ENCODE results near the gene SMARCA1.

- TF ChIP-seq CTCF (conservative IDR thresholded peaks at IDR 0.05; ENCODE audit: low read length) (no peak), EZH2phosphoT487 (IDR thresholded peaks at IDR 0.05; ENCODE audit: borderline replicate concordance, low read depth, low read length) (no peak)
Observed at GRCh38 chrX:129549124-129549523, 25.8 kb upstream of the SMARCA1 start.

Data from OCI-LY7 (cell line).